Breast epithelium (tissue), 4 donors: ENCODE data around the gene CNGA4. TPM values are rescaled to one million over a fixed set of nuclear protein-coding genes. Genes with fewer than 3 reads are reported as not detected.
"Not testable (repeated sequence)": the region's sequence is repeated elsewhere in the genome, so short reads cannot be mapped to it uniquely, and the experiment has no call there.

Experiments used
- DNase-seq, 2 donors: peaks; one replicate each; pipeline ENCODE4 v3.0.0-alpha.2; 2019; ENCODE audit warnings: low spot score in 2 of 2
- H3K27ac ChIP-seq, 2 donors: fragments of 200-600 bp; sonication (generic) in 1 of 2; one replicate each; pipeline ENCODE4 v1.5.1; 2016 to 2019; ENCODE audit warnings: mild to moderate bottlenecking in 1 of 2
- H3K27me3 ChIP-seq, 2 donors: fragments of 200-600 bp; sonication (generic) in 1 of 2; one replicate each; pipeline versions ENCODE4 v1.5.1 to v1.6.0; 2017 to 2019; ENCODE audit warnings: control low read depth in 1 of 2, mild to moderate bottlenecking in 1 of 2
- H3K36me3 ChIP-seq: fragments of 200-600 bp; one replicate; pipeline ENCODE4 v1.5.1; 2019
- H3K4me1 ChIP-seq, 2 donors: fragments of 200-600 bp; sonication (generic); one replicate each; pipeline ENCODE4 v1.5.1; 2016 to 2019; ENCODE audit warnings: control low read depth in 1 of 2
- H3K4me3 ChIP-seq, 3 donors: fragments of 200-600 bp; sonication (generic); 1 replicate in 2 of 3; 2 replicates in 1 of 3; pipeline ENCODE4 v1.5.1; 2016 to 2019; ENCODE audit warnings: mild to moderate bottlenecking in 3 of 3, moderate library complexity in 2 of 3
- H3K9me3 ChIP-seq, 2 donors: fragments of 200-600 bp; sonication (generic) in 1 of 2; one replicate each; pipeline ENCODE4 v1.5.1; 2016 to 2019; ENCODE audit warnings: control low read depth in 1 of 2
- CTCF ChIP-seq, 3 donors: fragments of 450-650 bp; IDR thresholded peaks; one replicate each; pipeline ENCODE4 v1.5.1; 2016 to 2017; ENCODE audit warnings: antibody characterized with exemption in 3 of 3, mild to moderate bottlenecking in 3 of 3, moderate library complexity in 3 of 3
- POLR2A ChIP-seq: fragments of 450-650 bp; IDR thresholded peaks from one replicate; pipeline ENCODE4 v1.6.1; 2016; ENCODE audit warnings: antibody characterized with exemption, mild to moderate bottlenecking, moderate library complexity
- POLR2AphosphoS5 ChIP-seq, 3 donors: sonication (generic); formaldehyde crosslinking; IDR thresholded peaks; one replicate each; pipeline ENCODE4 v1.6.1; 2017; ENCODE audit warnings: antibody characterized with exemption in 3 of 3
- intact Hi-C: fragments of 100-400 bp; cut with DNase I; formaldehyde crosslinking; loops from one replicate; pipeline ENCODE4 v1.15.1; 2023; ENCODE audit warnings: low total_unique reads
- total RNA-seq, 3 donors: library from RNA; depleted of rRNA; stranded (reverse); fragments of >200 nt; gene quantifications; one replicate each; pipeline ENCODE4 v1.1.0, GENCODE V29; 2016

CNGA4 gene
- total RNA-seq, 3 donors from 2014 or later: 0.29 to 0.48 TPM; not detected in 1

GRCh38 chr11:6268820-6269219, 29.9 kb downstream of the CNGA4 start:
- H3K4me1 ChIP-seq: no peaks in the 10 kb centered on the region
- TF ChIP-seq CTCF (IDR thresholded peaks at IDR 0.05) (no peak), POLR2A (no peak), POLR2AphosphoS5 (IDR thresholded peaks at IDR 0.05) (no peak)
- no peaks in the 10 kb centered on the region for H3K36me3 ChIP-seq

GRCh38 chr11:6269994-6270393, 31.1 kb downstream of the CNGA4 start:
- Histone ChIP-seq H3K27me3 (no peaks in the 10 kb centered on the region), H3K36me3 (no peaks in the 10 kb centered on the region), H3K4me3 (no peak overlapping the region), H3K4me1 (no peaks in the 10 kb centered on the region), H3K27ac (no peak overlapping the region), H3K9me3 (no peaks in the 10 kb centered on the region)
- no peak for DNase-seq
- TF ChIP-seq POLR2A (no peak), POLR2AphosphoS5 (IDR thresholded peaks at IDR 0.05) (no peak), CTCF (IDR thresholded peaks at IDR 0.05) (no peak)
- intact Hi-C loops: no loop called here

More at GRCh38 chr11:6268820-6269219, 29.9 kb downstream of the CNGA4 start:
- no peaks in the 10 kb centered on the region for H3K27me3 ChIP-seq
- no peak for DNase-seq
- no peak overlapping the region for H3K4me3 ChIP-seq
- H3K27ac ChIP-seq: no peak overlapping the region
- no peaks in the 10 kb centered on the region for H3K9me3 ChIP-seq
- intact Hi-C loops: no loop called here

GRCh38 chr11:6270584-6271246, 31.8 kb downstream of the CNGA4 start:
- Histone ChIP-seq H3K4me3 (peak overlapping the region in 1 of 3 donors; percentile 55), H3K4me1 (no peaks in the 10 kb centered on the region), H3K27me3 (no peaks in the 10 kb centered on the region), H3K36me3 (no peaks in the 10 kb centered on the region), H3K27ac (no peak overlapping the region), H3K9me3 (no peaks in the 10 kb centered on the region)
- no peak for TF ChIP-seq CTCF (IDR thresholded peaks at IDR 0.05)
- no peak for TF ChIP-seq POLR2AphosphoS5 (IDR thresholded peaks at IDR 0.05)
- TF ChIP-seq POLR2A: no peak
- DNase-seq: no peak
- intact Hi-C loops: no loop called here

- Histone ChIP-seq H3K4me1 (no peaks in the 10 kb centered on the region), H3K4me3 (no peak overlapping the region), H3K36me3 (no peaks in the 10 kb centered on the region), H3K27ac (no peak overlapping the region), H3K27me3 (no peaks in the 10 kb centered on the region), H3K9me3 (no peaks in the 10 kb centered on the region)
- DNase-seq: no peak
- TF ChIP-seq POLR2A (no peak), CTCF (IDR thresholded peaks at IDR 0.05) (no peak), POLR2AphosphoS5 (IDR thresholded peaks at IDR 0.05) (no peak)
- intact Hi-C loops: no loop called here
Observed at GRCh38 chr11:6271598-6271997, 32.7 kb downstream of the CNGA4 start.

- Histone ChIP-seq H3K27me3 (no peaks in the 10 kb centered on the region), H3K27ac (no peak overlapping the region), H3K9me3 (no peaks in the 10 kb centered on the region), H3K4me3 (no peak overlapping the region), H3K36me3 (no peaks in the 10 kb centered on the region), H3K4me1 (no peaks in the 10 kb centered on the region)
- intact Hi-C loops: no loop called here
- no peak for DNase-seq
- no peak for TF ChIP-seq POLR2A
- no peak for TF ChIP-seq POLR2AphosphoS5 (IDR thresholded peaks at IDR 0.05)
- TF ChIP-seq CTCF (IDR thresholded peaks at IDR 0.05): no peak
Observed at GRCh38 chr11:6273188-6273587, 34.3 kb downstream of the CNGA4 start.

GRCh38 chr11:6280809-6281208, 41.9 kb downstream of the CNGA4 start:
- H3K4me1 ChIP-seq, H3K9me3 ChIP-seq, DNase-seq, H3K27ac ChIP-seq, intact Hi-C loops, H3K4me3 ChIP-seq, H3K36me3 ChIP-seq, H3K27me3 ChIP-seq: not testable (repeated sequence)
